Ramos (cell line): ENCODE measurements around the gene SH3YL1.
"Not testable (repeated sequence)": the region's sequence is repeated elsewhere in the genome, so short reads cannot be mapped to it uniquely, and the experiment has no call there.

Source experiments
- in situ Hi-C: fragments of 300-500 bp; cut with MboI; formaldehyde crosslinking; loops from one replicate; pipeline ENCODE4 v1.14.3; 2022; ENCODE audit warnings: low sequenced_read_pairs; ENCODE audit not compliant: unreplicated experiment

The SH3YL1 gene

DNA sequence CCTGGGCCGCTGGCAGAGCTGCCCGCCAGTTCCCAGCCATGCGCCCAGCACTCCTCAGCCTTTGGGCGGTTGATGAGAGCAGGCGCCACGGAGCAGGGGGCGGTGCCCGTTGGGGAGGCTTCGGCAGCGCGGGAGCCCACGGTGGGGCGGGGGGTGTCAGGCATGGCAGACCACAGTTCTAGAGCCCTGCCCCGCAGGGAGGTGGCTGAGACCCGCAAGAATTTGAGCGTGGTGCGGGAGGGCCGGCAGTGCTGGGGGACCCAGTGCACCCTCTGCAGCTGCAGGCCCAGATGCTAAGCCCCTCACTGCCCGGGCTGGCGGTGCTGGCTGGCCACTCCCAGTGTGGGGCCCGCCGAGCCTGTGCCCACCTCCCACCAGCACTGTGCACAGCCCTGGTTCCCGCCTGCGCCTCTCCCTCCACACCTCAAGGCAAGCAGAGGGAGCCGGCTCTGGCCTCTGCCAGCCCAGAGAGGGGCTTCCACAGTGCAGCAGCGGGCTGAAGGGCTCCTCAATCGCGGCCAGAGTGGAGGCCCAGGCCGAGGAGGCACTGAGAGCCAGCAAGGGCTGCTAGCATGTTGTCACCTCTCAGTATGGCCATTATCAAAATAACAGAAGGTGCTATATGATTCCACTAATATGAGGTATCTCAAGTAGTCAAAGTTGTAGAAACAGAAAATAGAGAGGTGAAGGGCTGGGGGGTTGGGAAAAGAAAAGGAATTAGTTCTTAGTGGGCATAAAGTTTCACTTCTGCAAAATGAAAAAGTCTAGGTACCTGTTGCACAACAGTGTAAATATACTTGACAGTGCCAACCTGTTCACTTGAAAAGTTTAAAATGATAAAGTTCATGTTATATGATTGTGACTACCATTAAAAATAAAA lies 72.3 kb downstream of the SH3YL1 start:
- in situ Hi-C loops = no loop called here

DNA sequence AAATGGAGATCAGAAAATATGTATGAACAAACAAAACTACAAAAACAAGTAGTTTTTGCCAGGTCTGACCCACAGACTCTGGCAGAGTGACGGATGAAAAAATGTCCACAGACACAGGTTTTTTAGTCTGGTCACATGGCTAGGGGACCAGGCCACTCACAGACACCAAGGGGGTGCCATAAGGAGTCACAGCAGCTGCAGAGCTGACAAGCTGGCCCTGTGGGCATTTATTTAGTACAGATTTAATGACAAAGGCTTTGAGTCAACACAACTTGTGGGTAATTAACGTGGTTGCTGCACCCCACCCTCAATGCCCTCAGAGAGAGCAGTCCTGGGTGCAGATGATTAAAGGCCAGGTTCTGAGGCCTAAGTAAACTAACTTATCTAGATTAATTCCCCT lies 76.0 kb downstream of the SH3YL1 start:
- in situ Hi-C loops = no loop called here

DNA sequence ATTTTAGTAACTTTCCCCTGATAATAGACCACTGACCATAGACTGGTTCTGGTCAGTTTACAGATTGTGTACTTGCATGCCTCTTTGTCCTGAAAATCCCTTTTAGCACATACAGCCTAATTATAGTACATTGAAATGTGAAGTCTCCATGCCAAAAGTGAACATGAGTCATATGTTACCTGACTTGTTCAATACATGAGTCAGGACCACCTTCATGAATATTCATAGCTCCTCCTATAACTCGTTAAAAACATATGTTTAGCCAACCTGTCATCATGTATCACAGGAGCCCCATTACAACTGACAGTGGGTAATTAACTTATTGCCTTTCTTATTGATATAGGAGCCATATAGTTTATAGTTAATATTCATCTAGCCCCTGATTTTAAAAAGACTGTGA lies 78.6 kb downstream of the SH3YL1 start:
- in situ Hi-C loops = no loop called here

DNA sequence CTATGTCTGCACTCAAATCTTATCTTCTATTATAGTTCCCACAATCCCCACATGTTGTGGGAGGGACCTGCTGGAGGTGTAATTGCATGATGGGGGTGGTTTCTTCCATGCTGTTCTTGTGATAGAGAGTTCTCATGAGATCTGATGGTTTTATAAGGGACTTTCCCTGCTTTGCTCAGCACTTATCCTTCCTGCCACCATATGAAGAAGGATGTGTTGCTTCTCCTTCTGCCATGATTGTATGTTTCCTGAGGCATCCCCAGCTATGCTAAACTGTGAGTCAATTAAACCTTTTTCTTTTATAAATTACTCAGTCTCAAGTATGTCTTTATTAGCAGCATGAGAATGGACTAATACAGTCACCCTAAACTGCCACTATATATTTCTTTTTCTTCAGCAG lies 79.1 kb downstream of the SH3YL1 start:
- in situ Hi-C loops = no loop called here

DNA sequence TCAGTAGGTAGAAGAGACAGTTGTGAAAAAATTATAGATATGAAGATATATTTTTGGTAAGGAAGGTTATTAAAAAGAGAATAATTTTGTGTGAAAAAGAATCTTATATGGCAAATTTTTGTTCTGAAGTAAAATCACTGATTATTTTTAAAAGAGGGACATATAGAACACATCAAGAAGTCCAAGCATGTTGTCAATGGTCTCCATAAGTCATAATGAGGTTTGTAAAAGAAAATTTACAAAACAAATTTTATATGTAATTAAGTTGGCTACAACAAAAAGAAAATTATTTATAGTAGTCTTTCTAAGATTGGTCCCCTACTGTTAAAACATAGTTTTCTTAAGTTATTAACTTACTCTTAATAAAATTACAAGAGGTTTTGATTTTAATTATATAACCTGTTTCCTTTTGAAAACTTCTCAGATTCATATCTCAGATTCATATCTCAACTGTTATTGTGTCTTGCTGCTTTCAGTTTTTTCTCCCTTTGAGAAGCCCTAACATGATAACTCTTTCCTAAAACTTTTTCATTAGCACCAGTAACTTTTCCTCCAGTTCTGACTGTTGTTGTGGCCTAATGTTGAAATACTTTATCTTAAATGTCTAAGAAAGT lies 81.2 kb downstream of the SH3YL1 start:
- in situ Hi-C loops = no loop called here

DNA sequence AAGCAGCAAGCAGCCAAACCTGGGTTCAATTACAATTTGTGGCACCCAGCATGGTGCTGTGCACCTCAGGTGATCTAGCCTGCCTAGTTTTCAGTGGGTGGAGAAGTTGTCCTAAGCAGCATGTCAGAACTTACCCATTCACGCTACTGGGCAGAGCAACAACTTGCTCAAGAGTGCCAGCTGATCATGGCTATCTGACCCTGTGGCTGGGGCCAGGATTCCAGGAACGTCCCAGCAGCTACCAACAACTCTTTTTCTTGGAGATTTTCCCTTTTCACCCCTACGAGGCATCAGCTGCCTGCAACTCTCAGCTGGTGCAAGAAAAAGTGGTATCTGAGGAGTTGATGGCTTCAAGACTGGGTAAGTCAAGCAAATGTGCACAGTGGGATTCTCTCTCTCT lies 83.5 kb downstream of the SH3YL1 start:
- in situ Hi-C loops = no loop called here

DNA sequence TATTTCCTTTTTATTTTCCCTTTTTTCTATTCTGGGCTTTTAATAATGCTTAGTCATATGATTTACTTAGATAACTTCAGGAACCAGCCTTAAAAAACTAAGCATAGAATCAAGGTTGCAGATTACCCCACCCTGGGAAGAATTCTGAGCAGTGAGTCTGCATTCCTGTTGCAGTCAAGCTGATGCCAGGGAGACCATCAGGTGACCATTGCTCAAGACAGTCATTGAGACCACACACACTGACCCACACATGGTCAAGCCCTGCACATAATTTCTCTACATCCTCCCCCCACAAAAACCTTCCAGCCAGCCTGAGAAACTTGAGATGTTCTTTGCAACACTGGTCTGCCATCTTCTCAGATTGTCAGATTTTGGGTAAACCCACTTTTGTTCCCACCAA lies 83.9 kb downstream of the SH3YL1 start:
- in situ Hi-C loops = no loop called here

DNA sequence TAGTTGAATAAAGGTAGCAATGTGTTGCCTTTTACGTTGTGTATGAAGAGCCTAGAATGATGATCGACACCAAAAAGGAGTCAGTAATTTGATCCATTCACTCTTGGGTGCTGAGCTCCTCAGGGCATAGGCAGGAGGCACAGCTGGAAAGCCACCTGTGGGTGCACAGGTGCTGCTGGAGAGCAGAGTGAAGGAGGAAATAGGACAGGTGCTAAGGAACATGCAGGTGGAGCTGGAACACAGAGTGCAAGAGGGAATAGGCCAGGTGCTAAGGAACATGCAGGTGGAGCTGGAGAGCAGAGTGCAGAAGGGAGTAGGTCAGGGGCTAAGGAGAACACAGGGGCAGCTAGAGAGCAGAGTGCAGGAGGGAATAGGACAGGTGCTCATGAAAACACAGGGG lies 86.1 kb downstream of the SH3YL1 start:
- in situ Hi-C loops = no loop called here

DNA sequence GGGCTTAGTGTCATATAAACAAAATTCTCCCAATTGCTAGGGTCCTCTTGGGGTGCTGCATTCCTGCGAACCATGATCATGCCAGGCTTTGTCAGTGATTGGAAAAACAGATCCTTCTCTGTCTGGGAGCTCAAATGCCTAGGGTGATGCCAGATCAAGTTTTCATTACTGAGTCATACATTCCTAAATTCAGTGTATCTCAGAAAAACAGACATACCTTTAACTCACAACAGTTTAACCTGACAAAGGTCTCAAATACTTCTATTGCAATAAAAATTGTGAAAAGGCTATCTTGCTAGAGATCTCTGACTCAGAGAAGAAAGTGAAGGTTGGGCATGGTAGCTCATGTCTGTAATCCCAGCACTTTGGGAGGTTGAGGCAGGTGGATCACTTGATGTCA lies 86.9 kb downstream of the SH3YL1 start:
- in situ Hi-C loops = no loop called here

DNA sequence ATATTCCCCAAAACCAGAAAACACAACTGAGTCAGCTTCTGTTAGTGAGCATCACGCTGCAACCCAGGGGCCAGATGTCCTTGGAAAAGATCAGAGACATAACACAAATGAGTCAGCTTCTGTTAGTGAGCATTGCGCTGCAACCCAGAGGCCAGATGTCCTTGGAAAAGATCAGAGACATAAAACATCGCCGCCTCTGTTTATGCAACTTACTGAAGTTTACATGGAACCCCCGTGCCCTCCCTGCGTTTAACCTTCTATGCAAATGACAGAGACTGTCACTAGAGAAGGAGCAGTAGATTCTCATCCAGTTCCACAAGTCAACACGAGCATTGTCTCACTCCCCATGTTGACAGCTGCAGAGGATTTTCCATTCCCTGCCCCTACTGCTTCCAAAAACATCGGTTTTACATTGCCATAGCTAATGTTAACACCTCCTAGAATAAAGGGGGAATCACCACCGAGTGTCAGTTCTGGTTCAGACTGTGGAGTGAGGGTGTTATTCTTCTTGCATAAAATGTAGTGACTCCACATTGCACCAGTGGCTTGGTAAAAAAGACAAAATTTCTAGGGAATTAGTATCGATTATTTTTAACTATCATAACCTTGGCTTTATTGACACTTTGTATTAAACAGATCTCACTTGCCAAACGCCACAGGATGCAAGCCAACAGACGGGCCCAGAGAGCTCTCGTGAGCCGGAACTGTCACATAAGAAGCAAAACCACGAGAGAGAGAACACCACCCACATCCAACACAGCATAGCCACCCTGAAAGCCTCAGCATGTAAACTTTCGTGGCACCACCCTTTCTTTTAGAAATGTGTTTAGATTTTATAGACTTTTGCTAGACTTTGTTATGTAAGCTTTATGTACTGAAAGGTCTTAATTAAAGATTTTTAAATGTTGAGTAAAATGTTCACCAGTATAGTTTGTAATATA lies 87.7 kb downstream of the SH3YL1 start:
- in situ Hi-C loops = no loop called here

DNA sequence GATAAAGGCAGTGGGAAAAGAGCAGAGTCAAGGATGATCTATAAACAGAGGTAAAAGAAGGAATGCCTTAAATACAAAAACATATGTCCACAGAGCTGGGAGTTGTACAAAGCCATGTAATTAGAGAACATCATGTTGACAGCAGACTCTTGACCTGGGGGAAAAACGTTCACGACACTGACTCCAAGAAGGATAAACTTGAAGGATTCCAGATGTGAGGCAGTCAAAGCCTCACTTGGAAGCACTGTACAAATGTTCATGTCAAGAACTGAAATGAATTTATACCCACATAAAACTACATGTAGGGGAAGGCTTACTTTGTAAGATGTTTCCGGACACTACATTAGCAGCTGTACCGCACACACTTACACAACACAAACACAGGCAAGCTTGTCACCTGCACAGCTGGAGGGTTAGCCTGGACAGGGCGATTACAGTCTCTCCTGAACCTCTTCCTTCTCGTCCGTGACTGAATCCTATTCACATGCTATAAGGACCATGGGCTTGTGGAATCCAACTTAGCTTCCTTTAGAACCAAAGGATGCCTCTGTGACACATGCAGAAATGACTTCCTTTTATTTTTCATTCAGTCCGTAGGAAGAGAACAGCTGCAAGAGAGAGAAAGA lies 88.6 kb downstream of the SH3YL1 start:
- in situ Hi-C loops = no loop called here

DNA sequence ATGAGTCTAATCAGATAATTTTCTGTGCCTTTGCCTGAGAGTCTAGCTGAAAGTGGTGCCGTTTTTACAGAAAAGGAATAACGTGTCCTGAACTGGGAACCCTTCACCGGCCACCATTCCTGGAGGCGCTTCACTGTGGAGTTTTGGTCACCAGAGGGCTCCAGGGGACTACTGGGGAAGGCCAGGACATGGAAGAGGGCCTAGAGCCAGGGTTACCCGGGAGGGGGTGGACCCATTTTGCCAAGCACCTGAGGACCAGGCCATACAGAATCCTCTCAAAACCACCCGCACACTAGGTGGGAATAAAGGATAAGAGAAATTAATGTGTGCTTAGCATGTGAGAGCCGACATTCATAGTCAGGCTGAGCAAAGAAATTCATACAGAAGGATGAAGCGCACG lies 91.7 kb downstream of the SH3YL1 start:
- in situ Hi-C loops = not testable (repeated sequence)

DNA sequence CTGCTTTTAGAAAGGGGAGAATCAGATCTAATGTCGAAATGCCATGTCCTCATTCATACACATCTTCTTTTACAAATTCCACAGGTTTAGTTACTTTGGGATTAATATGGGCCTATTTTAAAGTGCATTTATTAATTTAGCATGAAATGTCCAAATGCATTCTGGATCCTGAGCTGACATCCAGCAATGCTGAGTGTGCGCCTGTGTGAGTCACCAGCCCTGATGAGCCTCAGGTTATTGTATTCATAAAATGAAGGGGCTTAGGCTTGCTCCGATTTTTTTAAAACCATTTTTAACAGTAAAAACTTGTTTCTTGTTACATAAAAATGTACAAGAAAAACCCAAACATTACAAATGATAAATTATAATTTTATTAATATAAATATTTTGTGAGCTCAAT lies 94.1 kb downstream of the SH3YL1 start:
- in situ Hi-C loops = no loop called here
